Measurements from ENCODE around the gene TRIM33.

The TRIM33 gene

GRCh38 chr1:114512595-114513280, 1.7 kb upstream of the TRIM33 start:
- TF ChIP-seq CTCF (conservative IDR thresholded peaks at IDR 0.05; ENCODE audit: low read length): no peak
- no peak for DNase-seq (ENCODE audit: low read depth)
- H3K4me3 ChIP-seq (ENCODE audit: low read length): peak overlapping the region; percentile 87; the same call in 1 of the 2 replicates

- peak overlapping the region; percentile 94 for H3K4me3 ChIP-seq (ENCODE audit: low read length)
- no peak for TF ChIP-seq CTCF (conservative IDR thresholded peaks at IDR 0.05; ENCODE audit: low read length)
- peak; percentile 54 for DNase-seq (ENCODE audit: low read depth)
Observed at GRCh38 chr1:114510274-114511031, 550 bp downstream of the TRIM33 start.

- DNase-seq (ENCODE audit: low read depth): no peak
- no peak for TF ChIP-seq CTCF (conservative IDR thresholded peaks at IDR 0.05; ENCODE audit: low read length)
- peak overlapping the region; percentile 94 for H3K4me3 ChIP-seq (ENCODE audit: low read length)
Observed at GRCh38 chr1:114509596-114510273, 1.3 kb downstream of the TRIM33 start.

GRCh38 chr1:114508386-114508898, 2.6 kb downstream of the TRIM33 start:
- TF ChIP-seq CTCF (conservative IDR thresholded peaks at IDR 0.05; ENCODE audit: low read length): no peak
- no peak for DNase-seq (ENCODE audit: low read depth)
- H3K4me3 ChIP-seq (ENCODE audit: low read length): no peak overlapping the region

GRCh38 chr1:114507513-114507912, 3.5 kb downstream of the TRIM33 start:
- TF ChIP-seq CTCF (conservative IDR thresholded peaks at IDR 0.05; ENCODE audit: low read length): no peak
- H3K4me3 ChIP-seq (ENCODE audit: low read length): no peak overlapping the region
- no peak for DNase-seq (ENCODE audit: low read depth)

GRCh38 chr1:114505148-114505561, 5.8 kb downstream of the TRIM33 start:
- no peak for DNase-seq (ENCODE audit: low read depth)
- no peak overlapping the region for H3K4me3 ChIP-seq (ENCODE audit: low read length)
- no peak for TF ChIP-seq CTCF (conservative IDR thresholded peaks at IDR 0.05; ENCODE audit: low read length)

Measured in AG10803 (cell line).